Activated naive CD8-positive, alpha-beta T cell treated with anti-CD3 and anti-CD28 coated beads, Interleukin-2, amount 50 U/mL, for 24 hours (primary cell): ENCODE data around the gene MVP.
"Not testable (repeated sequence)": the region's sequence is repeated elsewhere in the genome, so short reads cannot be mapped to it uniquely, and the experiment has no call there.

ENCODE experiments used
- ATAC-seq: fragments of 150-1000 bp; cut with Tn5 transposase; one replicate; pipeline ENCODE4 v1.10.0; 2021
- DNase-seq: peaks from one replicate; pipeline ENCODE4 v3.0.0; 2021
- H3K27ac Mint-ChIP-seq: one replicate; pipeline ENCODE4 v1.8.0; 2021; ENCODE audit warnings: mild to moderate bottlenecking, mixed read lengths
- H3K27me3 Mint-ChIP-seq: one replicate; pipeline ENCODE4 v1.8.0; 2021; ENCODE audit warnings: mixed read lengths
- H3K36me3 Mint-ChIP-seq: one replicate; pipeline ENCODE4 v1.8.0; 2021; ENCODE audit warnings: low read depth, mixed read lengths
- H3K4me1 Mint-ChIP-seq: one replicate; pipeline ENCODE4 v1.8.0; 2021; ENCODE audit warnings: mixed read lengths
- H3K4me3 Mint-ChIP-seq: one replicate; pipeline ENCODE4 v1.8.0; 2021; ENCODE audit warnings: mild to moderate bottlenecking, moderate library complexity, mixed read lengths
- H3K9me3 Mint-ChIP-seq: one replicate; pipeline ENCODE4 v1.8.0; 2021; ENCODE audit warnings: mixed read lengths

The MVP gene

GRCh38 chr16:29877266-29877961 is 57.2 kb downstream of the MVP start:
- Mint-ChIP-seq H3K4me1 (peaks cover 17% of the 10 kb centered on the region), H3K9me3 (no peaks in the 10 kb centered on the region), H3K36me3 (peaks cover 1% of the 10 kb centered on the region), H3K27me3 (peaks cover 34% of the 10 kb centered on the region), H3K27ac (no peak overlapping the region), H3K4me3 (peak overlapping the region; percentile 48)
- ATAC-seq: peak; percentile 80
- DNase-seq: peak; percentile 66

DNA sequence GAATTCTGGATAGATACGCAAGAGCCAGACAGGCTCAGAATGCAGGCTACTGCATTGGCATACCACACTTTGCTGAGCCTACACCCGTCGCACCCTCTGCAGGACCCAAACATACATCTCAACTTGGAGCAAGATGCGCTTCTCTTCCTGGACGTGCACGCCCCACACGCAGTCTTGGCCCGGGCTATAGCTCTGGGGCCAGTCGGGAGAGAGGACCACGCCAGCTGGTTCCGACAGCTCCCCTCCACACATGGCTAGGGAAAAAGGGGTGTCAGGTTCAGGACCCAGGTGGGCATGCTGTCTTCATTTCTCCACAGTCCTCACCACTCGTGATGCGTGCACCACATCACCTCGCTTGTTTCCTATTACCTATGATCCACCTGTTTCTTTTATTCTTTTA is 57.9 kb downstream of the MVP start:
- Mint-ChIP-seq H3K4me3 (no peak overlapping the region), H3K4me1 (peaks cover 17% of the 10 kb centered on the region)
- no peak for ATAC-seq

DNA sequence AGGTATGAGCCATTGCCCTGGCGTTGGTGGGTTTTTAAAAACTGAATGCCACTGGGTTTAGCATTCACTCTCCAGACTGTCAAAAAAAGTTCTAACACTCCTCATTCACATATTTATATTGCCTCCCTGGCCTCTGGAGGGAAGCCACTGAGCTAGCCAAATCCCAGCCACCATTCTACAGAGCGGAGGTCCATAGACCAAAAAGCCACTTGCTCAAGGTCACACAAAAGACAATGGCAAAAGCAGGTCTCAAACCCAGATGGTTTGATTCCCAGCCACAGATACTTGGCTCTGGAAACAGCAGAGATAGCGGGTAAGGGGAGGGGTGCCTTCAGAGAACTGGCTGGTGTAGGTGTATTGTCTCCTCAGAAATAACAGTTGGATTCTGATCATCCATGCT is 60.8 kb downstream of the MVP start:
- H3K27ac Mint-ChIP-seq: no peak overlapping the region
- H3K9me3 Mint-ChIP-seq: no peaks in the 10 kb centered on the region
- ATAC-seq: no peak

More for the DNA sequence above, 57.9 kb downstream of the MVP start:
- H3K27ac Mint-ChIP-seq: no peak overlapping the region
- H3K9me3 Mint-ChIP-seq: no peaks in the 10 kb centered on the region
- H3K27me3 Mint-ChIP-seq: peaks cover 34% of the 10 kb centered on the region
- no peak for DNase-seq
- peaks cover 1% of the 10 kb centered on the region for H3K36me3 Mint-ChIP-seq

GRCh38 chr16:29883987-29884386 is 63.7 kb downstream of the MVP start:
- no peaks in the 10 kb centered on the region for H3K4me1 Mint-ChIP-seq
- H3K36me3 Mint-ChIP-seq: peaks cover 1% of the 10 kb centered on the region
- DNase-seq (no peak), ATAC-seq (no peak)
- H3K4me3 Mint-ChIP-seq: no peak overlapping the region
- H3K27me3 Mint-ChIP-seq: peaks cover 11% of the 10 kb centered on the region
- H3K9me3 Mint-ChIP-seq: no peaks in the 10 kb centered on the region
- H3K27ac Mint-ChIP-seq: no peak overlapping the region

More for the DNA sequence above, 60.8 kb downstream of the MVP start:
- peaks cover 13% of the 10 kb centered on the region for H3K4me1 Mint-ChIP-seq
- no peak overlapping the region for H3K4me3 Mint-ChIP-seq
- peaks cover 30% of the 10 kb centered on the region for H3K27me3 Mint-ChIP-seq
- no peak for DNase-seq
- H3K36me3 Mint-ChIP-seq: peaks cover 1% of the 10 kb centered on the region

- not testable (repeated sequence) for ATAC-seq, H3K4me1 Mint-ChIP-seq, H3K27me3 Mint-ChIP-seq, H3K9me3 Mint-ChIP-seq, H3K4me3 Mint-ChIP-seq, H3K36me3 Mint-ChIP-seq, H3K27ac Mint-ChIP-seq, DNase-seq
Measured at GRCh38 chr16:29889372-29889771, 69.1 kb downstream of the MVP start.

DNA sequence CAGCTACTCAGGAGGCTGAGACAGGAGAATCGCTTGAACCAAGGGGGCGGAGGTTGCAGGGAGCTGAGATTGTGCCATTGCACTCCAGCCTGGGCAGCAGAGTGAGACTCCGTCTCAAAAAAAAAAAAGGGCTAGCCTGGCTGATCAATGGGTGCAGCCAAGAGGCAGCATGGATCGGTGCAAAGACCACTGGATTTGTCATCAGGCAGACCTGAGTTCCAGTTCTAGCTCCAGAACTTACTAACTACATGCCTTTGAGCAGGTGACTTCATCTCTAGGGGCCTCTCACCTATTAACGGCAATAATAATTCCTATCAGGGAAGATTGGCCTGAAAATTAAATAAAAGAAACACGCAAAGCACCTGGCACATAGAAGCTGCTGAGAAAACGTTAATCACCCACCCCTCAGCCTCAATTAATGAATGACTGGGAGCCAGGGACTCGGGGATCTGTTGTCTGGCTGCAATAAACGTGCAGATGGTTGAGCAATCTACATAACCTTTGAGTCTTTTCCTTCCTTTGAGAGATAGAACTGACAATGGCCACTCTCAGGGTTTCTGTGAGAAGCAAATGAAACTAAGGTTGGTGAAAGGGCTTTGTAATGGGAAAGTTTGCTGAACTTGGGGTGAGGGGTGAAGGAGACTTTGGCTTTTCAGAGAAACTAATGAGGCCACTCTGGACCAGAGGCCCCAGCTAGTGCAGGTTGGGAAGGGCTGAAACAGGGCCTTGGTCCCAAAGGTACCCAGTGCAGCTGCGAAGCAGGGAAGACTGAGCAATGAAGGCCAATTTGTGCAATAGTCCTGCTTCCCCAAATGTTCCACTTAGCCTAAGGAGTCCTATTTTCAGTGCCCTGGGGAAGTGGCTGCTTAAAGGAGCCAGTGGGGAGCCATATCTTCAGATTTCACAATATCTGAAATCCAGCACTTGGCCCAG is 71.5 kb downstream of the MVP start:
- H3K4me1 Mint-ChIP-seq: no peaks in the 10 kb centered on the region
- no peak overlapping the region for H3K27ac Mint-ChIP-seq
- peaks cover 12% of the 10 kb centered on the region for H3K27me3 Mint-ChIP-seq
- H3K9me3 Mint-ChIP-seq: no peaks in the 10 kb centered on the region
- no peaks in the 10 kb centered on the region for H3K36me3 Mint-ChIP-seq
- no peak overlapping the region for H3K4me3 Mint-ChIP-seq
- DNase-seq (no peak), ATAC-seq (no peak)

DNA sequence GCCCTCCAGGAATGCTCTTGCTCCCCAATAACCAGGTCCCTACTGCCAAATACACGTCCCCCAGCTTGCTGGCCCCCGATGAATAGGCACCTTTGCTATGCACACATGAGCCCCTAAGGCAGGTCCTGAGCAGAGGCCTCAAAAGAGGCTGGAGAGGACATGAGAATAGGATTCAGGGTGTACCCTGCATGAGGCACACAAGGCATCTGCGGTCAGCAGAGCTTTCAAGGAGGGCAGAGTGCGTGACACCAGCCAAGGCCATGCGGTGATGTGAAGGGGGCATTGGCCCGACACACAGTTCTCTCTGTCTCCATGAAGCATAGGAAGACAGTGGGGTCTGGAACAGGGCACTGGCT is 72.2 kb downstream of the MVP start:
- Mint-ChIP-seq H3K27ac (no peak overlapping the region), H3K27me3 (peaks cover 15% of the 10 kb centered on the region), H3K9me3 (no peaks in the 10 kb centered on the region), H3K4me1 (no peaks in the 10 kb centered on the region), H3K36me3 (no peaks in the 10 kb centered on the region), H3K4me3 (no peak overlapping the region)
- ATAC-seq (no peak), DNase-seq (no peak)

DNA sequence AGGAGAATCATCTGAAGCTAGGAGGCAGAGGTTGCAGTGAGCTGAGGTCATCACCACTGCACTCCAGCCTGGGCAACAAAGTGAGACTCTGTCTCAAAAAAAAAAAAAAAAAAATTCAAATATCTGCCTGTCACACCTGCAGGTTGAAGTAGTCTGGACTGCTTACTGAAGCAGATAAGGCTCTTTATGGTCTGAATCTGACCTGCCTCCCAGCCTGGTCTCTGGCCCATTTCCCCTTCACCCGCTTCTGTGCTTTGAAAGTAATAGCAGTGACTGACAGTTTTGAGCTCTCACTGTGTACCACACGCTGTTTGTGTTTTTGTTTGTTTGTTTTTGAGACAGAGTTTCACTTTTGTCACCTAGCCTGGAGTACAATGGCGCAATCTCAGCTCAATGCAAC is 73.3 kb downstream of the MVP start:
- DNase-seq: no peak
- no peak overlapping the region for H3K27ac Mint-ChIP-seq
- no peaks in the 10 kb centered on the region for H3K9me3 Mint-ChIP-seq
- H3K27me3 Mint-ChIP-seq: peaks cover 26% of the 10 kb centered on the region
- no peaks in the 10 kb centered on the region for H3K36me3 Mint-ChIP-seq
- no peak for ATAC-seq
- no peak overlapping the region for H3K4me3 Mint-ChIP-seq
- H3K4me1 Mint-ChIP-seq: peaks cover 2% of the 10 kb centered on the region

DNA sequence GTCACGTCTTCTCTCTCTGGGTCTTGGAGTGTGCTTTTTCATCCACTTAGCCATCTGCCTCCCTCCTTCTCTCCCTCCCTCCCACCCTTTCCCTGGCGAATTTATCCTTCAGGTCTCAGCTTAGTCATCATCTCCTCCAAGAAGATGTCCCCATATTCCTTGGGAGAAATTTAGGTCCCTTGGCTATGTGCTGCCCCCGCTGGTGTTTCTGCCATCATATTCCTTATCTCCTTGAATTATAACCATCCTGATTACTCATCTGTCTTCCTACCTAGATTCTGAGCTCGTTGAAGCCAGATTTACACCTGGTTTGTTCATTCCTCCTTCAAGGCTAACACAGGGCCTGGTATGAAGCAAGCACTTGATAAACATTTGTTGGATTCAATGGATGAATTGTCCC is 74.1 kb downstream of the MVP start:
- peaks cover 2% of the 10 kb centered on the region for H3K4me1 Mint-ChIP-seq
- peaks cover 31% of the 10 kb centered on the region for H3K27me3 Mint-ChIP-seq
- H3K36me3 Mint-ChIP-seq: no peaks in the 10 kb centered on the region
- no peak overlapping the region for H3K27ac Mint-ChIP-seq
- no peak overlapping the region for H3K4me3 Mint-ChIP-seq
- ATAC-seq: no peak
- no peaks in the 10 kb centered on the region for H3K9me3 Mint-ChIP-seq
- no peak for DNase-seq

- Mint-ChIP-seq H3K27me3 (peaks cover 40% of the 10 kb centered on the region), H3K9me3 (no peaks in the 10 kb centered on the region), H3K4me3 (no peak overlapping the region), H3K27ac (no peak overlapping the region), H3K36me3 (no peaks in the 10 kb centered on the region), H3K4me1 (peaks cover 7% of the 10 kb centered on the region)
- no peak for DNase-seq
- no peak for ATAC-seq
Measured at GRCh38 chr16:29896841-29897240, 76.6 kb downstream of the MVP start.

- Mint-ChIP-seq H3K27ac (no peak overlapping the region), H3K4me1 (peaks cover 9% of the 10 kb centered on the region), H3K4me3 (no peak overlapping the region), H3K27me3 (peaks cover 40% of the 10 kb centered on the region), H3K36me3 (no peaks in the 10 kb centered on the region), H3K9me3 (no peaks in the 10 kb centered on the region)
- ATAC-seq (no peak), DNase-seq (no peak)
Measured at GRCh38 chr16:29897333-29897732, 77.1 kb downstream of the MVP start.
